ENCODE measurements around the gene ENOX2.

Gene ENOX2

GRCh38 chrX:130902783-130903613 is at the start of gene ENOX2:
Gene ENOX2 (minus strand): TSS chrX:130903209. CDS start chrX:130703216, 199,993 bp downstream.
- in situ Hi-C loops (cut with MboI; ENCODE audit: low sequenced_read_pairs): loop anchor here (25.0 kb wide), 1 partner anchor 316 kb away; no protein-coding TSS in a partner anchor

- in situ Hi-C loops (cut with MboI; ENCODE audit: low sequenced_read_pairs): no loop called here
Observed at GRCh38 chrX:130952266-130953043, 49.4 kb upstream of the ENOX2 start.

GRCh38 chrX:130944230-130944629 is 41.2 kb upstream of the ENOX2 start:
- in situ Hi-C loops (cut with MboI; ENCODE audit: low sequenced_read_pairs): no loop called here

GRCh38 chrX:130937101-130937500 is 34.1 kb upstream of the ENOX2 start:
- in situ Hi-C loops (cut with MboI; ENCODE audit: low sequenced_read_pairs): no loop called here

- in situ Hi-C loops (cut with MboI; ENCODE audit: low sequenced_read_pairs): no loop called here
Observed at GRCh38 chrX:130933358-130933757, 30.3 kb upstream of the ENOX2 start.

- in situ Hi-C loops (cut with MboI; ENCODE audit: low sequenced_read_pairs): loop anchor here (25.0 kb wide), 1 partner anchor 333 kb away; no protein-coding TSS in a partner anchor
Observed at GRCh38 chrX:130920405-130920804, 17.4 kb upstream of the ENOX2 start.

GRCh38 chrX:130919676-130920075 is 16.7 kb upstream of the ENOX2 start:
- in situ Hi-C loops (cut with MboI; ENCODE audit: low sequenced_read_pairs): loop anchor here (25.0 kb wide), 1 partner anchor 332 kb away; no protein-coding TSS in a partner anchor

- in situ Hi-C loops (cut with MboI; ENCODE audit: low sequenced_read_pairs): loop anchor here (25.0 kb wide), 1 partner anchor 331 kb away; no protein-coding TSS in a partner anchor
Observed at GRCh38 chrX:130918498-130918897, 15.5 kb upstream of the ENOX2 start.

- in situ Hi-C loops (cut with MboI; ENCODE audit: low sequenced_read_pairs): loop anchor here (25.0 kb wide), 1 partner anchor 330 kb away; no protein-coding TSS in a partner anchor
Observed at GRCh38 chrX:130916636-130917422, 13.8 kb upstream of the ENOX2 start.

- in situ Hi-C loops (cut with MboI; ENCODE audit: low sequenced_read_pairs): loop anchor here (25.0 kb wide), 1 partner anchor 328 kb away; no protein-coding TSS in a partner anchor
Observed at GRCh38 chrX:130915302-130915701, 12.3 kb upstream of the ENOX2 start.

- in situ Hi-C loops (cut with MboI; ENCODE audit: low sequenced_read_pairs): loop anchor here (25.0 kb wide), 1 partner anchor 322 kb away; no protein-coding TSS in a partner anchor
Observed at GRCh38 chrX:130909469-130910136, 6.6 kb upstream of the ENOX2 start.

GRCh38 chrX:130906776-130907175 is 3.8 kb upstream of the ENOX2 start:
- in situ Hi-C loops (cut with MboI; ENCODE audit: low sequenced_read_pairs): loop anchor here (25.0 kb wide), 1 partner anchor 319 kb away; no protein-coding TSS in a partner anchor

GRCh38 chrX:130902446-130902782 is 595 bp downstream of the ENOX2 start:
- in situ Hi-C loops (cut with MboI; ENCODE audit: low sequenced_read_pairs): loop anchor here (25.0 kb wide), 1 partner anchor 315 kb away; no protein-coding TSS in a partner anchor

GRCh38 chrX:130896802-130897501 is 6.1 kb downstream of the ENOX2 start:
- in situ Hi-C loops (cut with MboI; ENCODE audit: low sequenced_read_pairs): no loop called here

- in situ Hi-C loops (cut with MboI; ENCODE audit: low sequenced_read_pairs): no loop called here
Observed at GRCh38 chrX:130896026-130896425, 7.0 kb downstream of the ENOX2 start.

GRCh38 chrX:130895299-130895698 is 7.7 kb downstream of the ENOX2 start:
- in situ Hi-C loops (cut with MboI; ENCODE audit: low sequenced_read_pairs): no loop called here

- in situ Hi-C loops (cut with MboI; ENCODE audit: low sequenced_read_pairs): no loop called here
Observed at GRCh38 chrX:130893356-130894085, 9.5 kb downstream of the ENOX2 start.

- in situ Hi-C loops (cut with MboI; ENCODE audit: low sequenced_read_pairs): no loop called here
Observed at GRCh38 chrX:130887376-130887775, 15.6 kb downstream of the ENOX2 start.

- in situ Hi-C loops (cut with MboI; ENCODE audit: low sequenced_read_pairs): no loop called here
Observed at GRCh38 chrX:130885996-130886395, 17.0 kb downstream of the ENOX2 start.

Measured in HL-60/S4 treated with retinoic acid at 250 ng/mL for 4 days and 3 days (cell line).